ENCODE measurements around the gene CLEC4E. TPM values are rescaled to one million over a fixed set of nuclear protein-coding genes. Genes with fewer than 3 reads are reported as not detected.

CLEC4E gene
- total and polyA plus RNA-seq, 9 donors: 0.09 to 0.33 (median 0.28) TPM; not detected in 4

- Histone ChIP-seq H3K4me1 (ENCODE audit: control insufficient read depth, insufficient read depth, low read length) (no peaks in the 10 kb centered on the region), H3K36me3 (ENCODE audit: control insufficient read depth, insufficient read depth, low read length) (no peaks in the 10 kb centered on the region), H3K27me3 (ENCODE audit: control insufficient read depth, insufficient read depth, low read length) (no peaks in the 10 kb centered on the region), H3K9me3 (replicated peaks; ENCODE audit: control insufficient read depth, low read depth, low read length) (peaks cover 2% of the 10 kb centered on the region), H3K27ac (ENCODE audit: low read length) (no peak overlapping the region), H3K4me3 (ENCODE audit: low read length) (no peak overlapping the region)
- 83% methylated on average over 1 of the region's 3 CpGs for WGBS (ENCODE audit: insufficient coverage)
- no peak for DNase-seq
These were observed 22.7 kb upstream of the CLEC4E start for GRCh38 chr12:8563356-8563755.

DNA sequence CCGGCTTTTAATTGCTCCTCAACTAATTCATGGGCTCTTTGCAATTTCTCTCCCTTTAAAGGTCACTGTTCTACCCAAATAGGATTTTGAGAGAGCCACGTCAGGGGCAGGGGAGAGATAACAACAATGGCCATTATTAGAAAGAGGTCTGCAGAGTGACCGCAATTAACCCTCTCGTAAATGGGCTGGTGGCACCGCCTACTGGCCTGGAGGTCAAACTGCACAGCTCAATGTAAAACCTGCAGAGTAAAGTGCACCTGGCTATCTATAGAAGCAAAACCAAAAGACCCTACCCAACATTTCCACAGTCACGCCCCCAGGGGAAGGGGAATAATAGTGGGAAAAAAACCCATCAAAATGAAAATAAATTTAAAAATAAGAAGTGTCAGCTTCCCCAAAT, 21.6 kb upstream of the CLEC4E start:
- DNase-seq: no peak
- Histone ChIP-seq H3K36me3 (ENCODE audit: control insufficient read depth, insufficient read depth, low read length) (no peaks in the 10 kb centered on the region), H3K4me1 (ENCODE audit: control insufficient read depth, insufficient read depth, low read length) (no peaks in the 10 kb centered on the region), H3K4me3 (ENCODE audit: low read length) (no peak overlapping the region), H3K27me3 (ENCODE audit: control insufficient read depth, insufficient read depth, low read length) (no peaks in the 10 kb centered on the region), H3K27ac (ENCODE audit: low read length) (no peak overlapping the region), H3K9me3 (replicated peaks; ENCODE audit: control insufficient read depth, low read depth, low read length) (no peaks in the 10 kb centered on the region)
- WGBS (ENCODE audit: insufficient coverage): 86% methylated on average over 1 of the region's 6 CpGs

GRCh38 chr12:8561011-8561410, 20.3 kb upstream of the CLEC4E start:
- WGBS (ENCODE audit: insufficient coverage): 63% methylated on average over 4 of the region's 4 CpGs
- no peaks in the 10 kb centered on the region for H3K9me3 ChIP-seq (replicated peaks; ENCODE audit: control insufficient read depth, low read depth, low read length)
- no peak overlapping the region for H3K4me3 ChIP-seq (ENCODE audit: low read length)
- no peak for DNase-seq
- H3K27ac ChIP-seq (ENCODE audit: low read length): no peak overlapping the region
- no peaks in the 10 kb centered on the region for H3K4me1 ChIP-seq (ENCODE audit: control insufficient read depth, insufficient read depth, low read length)
- H3K36me3 ChIP-seq (ENCODE audit: control insufficient read depth, insufficient read depth, low read length): no peaks in the 10 kb centered on the region
- H3K27me3 ChIP-seq (ENCODE audit: control insufficient read depth, insufficient read depth, low read length): no peaks in the 10 kb centered on the region

GRCh38 chr12:8559676-8560075, 19.0 kb upstream of the CLEC4E start:
- no peak overlapping the region for H3K4me3 ChIP-seq (ENCODE audit: low read length)
- DNase-seq: no peak
- no peaks in the 10 kb centered on the region for H3K4me1 ChIP-seq (ENCODE audit: control insufficient read depth, insufficient read depth, low read length)
- no peak overlapping the region for H3K27ac ChIP-seq (ENCODE audit: low read length)
- H3K36me3 ChIP-seq (ENCODE audit: control insufficient read depth, insufficient read depth, low read length): no peaks in the 10 kb centered on the region
- no peaks in the 10 kb centered on the region for H3K27me3 ChIP-seq (ENCODE audit: control insufficient read depth, insufficient read depth, low read length)
- 28% methylated on average over 7 of the region's 11 CpGs for WGBS (ENCODE audit: insufficient coverage)
- H3K9me3 ChIP-seq (replicated peaks; ENCODE audit: control insufficient read depth, low read depth, low read length): no peaks in the 10 kb centered on the region

- H3K27ac ChIP-seq (ENCODE audit: low read length): no peak overlapping the region
- no peaks in the 10 kb centered on the region for H3K4me1 ChIP-seq (ENCODE audit: control insufficient read depth, insufficient read depth, low read length)
- H3K36me3 ChIP-seq (ENCODE audit: control insufficient read depth, insufficient read depth, low read length): no peaks in the 10 kb centered on the region
- no peak for DNase-seq
- H3K4me3 ChIP-seq (ENCODE audit: low read length): no peak overlapping the region
- WGBS (ENCODE audit: insufficient coverage): 63% methylated on average over 1 of the region's 2 CpGs
- H3K27me3 ChIP-seq (ENCODE audit: control insufficient read depth, insufficient read depth, low read length): no peaks in the 10 kb centered on the region
- H3K9me3 ChIP-seq (replicated peaks; ENCODE audit: control insufficient read depth, low read depth, low read length): no peaks in the 10 kb centered on the region
These were observed 15.9 kb upstream of the CLEC4E start for GRCh38 chr12:8556531-8557097.

- 88% methylated on average over 2 of the region's 5 CpGs for WGBS (ENCODE audit: insufficient coverage)
- Histone ChIP-seq H3K4me1 (ENCODE audit: control insufficient read depth, insufficient read depth, low read length) (no peaks in the 10 kb centered on the region), H3K27ac (ENCODE audit: low read length) (no peak overlapping the region), H3K9me3 (replicated peaks; ENCODE audit: control insufficient read depth, low read depth, low read length) (no peaks in the 10 kb centered on the region), H3K4me3 (ENCODE audit: low read length) (no peak overlapping the region), H3K27me3 (ENCODE audit: control insufficient read depth, insufficient read depth, low read length) (no peaks in the 10 kb centered on the region), H3K36me3 (ENCODE audit: control insufficient read depth, insufficient read depth, low read length) (no peaks in the 10 kb centered on the region)
- no peak for DNase-seq
These were observed 13.9 kb upstream of the CLEC4E start for GRCh38 chr12:8554451-8555195.

DNA sequence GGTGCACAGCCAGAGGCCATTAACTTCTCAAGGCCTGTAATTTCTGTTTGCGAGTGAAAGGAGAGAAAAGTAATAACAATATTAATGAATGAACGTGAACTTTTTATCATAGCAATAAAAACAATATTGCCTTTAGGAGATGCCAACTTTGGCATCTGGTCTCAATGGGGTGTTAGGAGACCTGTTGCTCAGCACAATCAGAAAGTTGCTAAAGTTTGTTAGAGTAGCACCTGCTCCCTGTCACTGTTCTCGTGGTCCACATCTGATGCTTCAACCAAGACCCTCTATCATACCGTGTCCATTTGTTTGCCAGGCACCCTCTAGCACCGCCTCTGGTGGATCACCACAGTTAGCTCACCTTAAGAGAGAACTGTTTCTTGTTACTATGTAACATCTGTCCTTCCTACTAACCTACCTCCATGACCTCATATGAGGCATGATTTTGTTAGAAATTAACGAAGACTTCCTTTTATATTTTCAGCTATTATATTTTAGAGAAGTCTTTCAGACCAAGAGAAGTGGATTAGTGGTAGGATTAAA, 12.5 kb upstream of the CLEC4E start:
- WGBS (ENCODE audit: insufficient coverage): 40% methylated on average over 2 of the region's 6 CpGs
- H3K27me3 ChIP-seq (ENCODE audit: control insufficient read depth, insufficient read depth, low read length): no peaks in the 10 kb centered on the region
- H3K27ac ChIP-seq (ENCODE audit: low read length): no peak overlapping the region
- H3K9me3 ChIP-seq (replicated peaks; ENCODE audit: control insufficient read depth, low read depth, low read length): no peaks in the 10 kb centered on the region
- DNase-seq: no peak
- no peaks in the 10 kb centered on the region for H3K4me1 ChIP-seq (ENCODE audit: control insufficient read depth, insufficient read depth, low read length)
- no peaks in the 10 kb centered on the region for H3K36me3 ChIP-seq (ENCODE audit: control insufficient read depth, insufficient read depth, low read length)
- no peak overlapping the region for H3K4me3 ChIP-seq (ENCODE audit: low read length)

DNA sequence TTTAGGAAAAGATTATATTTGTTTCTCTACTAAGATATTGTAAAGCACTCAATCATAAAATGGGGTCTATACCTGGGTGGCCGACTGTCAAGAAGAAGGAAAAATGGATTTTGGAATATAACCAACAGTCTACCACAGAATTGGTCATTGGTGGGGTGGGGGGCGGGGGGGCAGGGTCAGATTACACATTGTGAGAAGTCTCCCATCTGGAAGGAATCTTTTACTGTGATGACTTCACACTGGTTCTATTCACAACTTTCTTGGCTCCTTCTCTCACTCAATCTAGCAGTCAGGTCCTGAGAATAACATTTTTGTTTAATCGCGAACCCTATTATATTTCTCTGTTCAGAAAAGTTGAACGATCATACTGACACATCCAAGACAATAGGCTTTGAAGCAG, 8.7 kb upstream of the CLEC4E start:
- no CpG with 5 or more reads among the region's 5 CpGs for WGBS (ENCODE audit: insufficient coverage)
- no peaks in the 10 kb centered on the region for H3K4me1 ChIP-seq (ENCODE audit: control insufficient read depth, insufficient read depth, low read length)
- DNase-seq: peak; percentile 24

GRCh38 chr12:8548192-8548591, 7.5 kb upstream of the CLEC4E start:
- no peaks in the 10 kb centered on the region for H3K4me1 ChIP-seq (ENCODE audit: control insufficient read depth, insufficient read depth, low read length)
- H3K36me3 ChIP-seq (ENCODE audit: control insufficient read depth, insufficient read depth, low read length): no peaks in the 10 kb centered on the region

More for the DNA sequence above, 8.7 kb upstream of the CLEC4E start:
- no peaks in the 10 kb centered on the region for H3K9me3 ChIP-seq (replicated peaks; ENCODE audit: control insufficient read depth, low read depth, low read length)
- no peak overlapping the region for H3K4me3 ChIP-seq (ENCODE audit: low read length)
- H3K36me3 ChIP-seq (ENCODE audit: control insufficient read depth, insufficient read depth, low read length): no peaks in the 10 kb centered on the region
- no peak overlapping the region for H3K27ac ChIP-seq (ENCODE audit: low read length)
- no peaks in the 10 kb centered on the region for H3K27me3 ChIP-seq (ENCODE audit: control insufficient read depth, insufficient read depth, low read length)

GRCh38 chr12:8547645-8548044, 6.9 kb upstream of the CLEC4E start:
- Histone ChIP-seq H3K4me1 (ENCODE audit: control insufficient read depth, insufficient read depth, low read length) (no peaks in the 10 kb centered on the region), H3K4me3 (ENCODE audit: low read length) (no peak overlapping the region), H3K36me3 (ENCODE audit: control insufficient read depth, insufficient read depth, low read length) (no peaks in the 10 kb centered on the region), H3K27me3 (ENCODE audit: control insufficient read depth, insufficient read depth, low read length) (no peaks in the 10 kb centered on the region), H3K9me3 (replicated peaks; ENCODE audit: control insufficient read depth, low read depth, low read length) (no peaks in the 10 kb centered on the region), H3K27ac (ENCODE audit: low read length) (no peak overlapping the region)
- DNase-seq: no peak
- no CpG with 5 or more reads among the region's 2 CpGs for WGBS (ENCODE audit: insufficient coverage)

More at GRCh38 chr12:8548192-8548591, 7.5 kb upstream of the CLEC4E start:
- H3K9me3 ChIP-seq (replicated peaks; ENCODE audit: control insufficient read depth, low read depth, low read length): no peaks in the 10 kb centered on the region
- H3K27me3 ChIP-seq (ENCODE audit: control insufficient read depth, insufficient read depth, low read length): no peaks in the 10 kb centered on the region
- no peak overlapping the region for H3K4me3 ChIP-seq (ENCODE audit: low read length)
- no CpG with 5 or more reads among the region's 2 CpGs for WGBS (ENCODE audit: insufficient coverage)
- no peak for DNase-seq
- H3K27ac ChIP-seq (ENCODE audit: low read length): no peak overlapping the region

All from muscle of leg (tissue), 11 donors.